ENCODE data around the gene MUC5AC. TPM values are rescaled to one million over a fixed set of nuclear protein-coding genes. Genes with fewer than 3 reads are reported as not detected.

The MUC5AC gene
- total RNA-seq, result not detected in 2 replicates

DNA sequence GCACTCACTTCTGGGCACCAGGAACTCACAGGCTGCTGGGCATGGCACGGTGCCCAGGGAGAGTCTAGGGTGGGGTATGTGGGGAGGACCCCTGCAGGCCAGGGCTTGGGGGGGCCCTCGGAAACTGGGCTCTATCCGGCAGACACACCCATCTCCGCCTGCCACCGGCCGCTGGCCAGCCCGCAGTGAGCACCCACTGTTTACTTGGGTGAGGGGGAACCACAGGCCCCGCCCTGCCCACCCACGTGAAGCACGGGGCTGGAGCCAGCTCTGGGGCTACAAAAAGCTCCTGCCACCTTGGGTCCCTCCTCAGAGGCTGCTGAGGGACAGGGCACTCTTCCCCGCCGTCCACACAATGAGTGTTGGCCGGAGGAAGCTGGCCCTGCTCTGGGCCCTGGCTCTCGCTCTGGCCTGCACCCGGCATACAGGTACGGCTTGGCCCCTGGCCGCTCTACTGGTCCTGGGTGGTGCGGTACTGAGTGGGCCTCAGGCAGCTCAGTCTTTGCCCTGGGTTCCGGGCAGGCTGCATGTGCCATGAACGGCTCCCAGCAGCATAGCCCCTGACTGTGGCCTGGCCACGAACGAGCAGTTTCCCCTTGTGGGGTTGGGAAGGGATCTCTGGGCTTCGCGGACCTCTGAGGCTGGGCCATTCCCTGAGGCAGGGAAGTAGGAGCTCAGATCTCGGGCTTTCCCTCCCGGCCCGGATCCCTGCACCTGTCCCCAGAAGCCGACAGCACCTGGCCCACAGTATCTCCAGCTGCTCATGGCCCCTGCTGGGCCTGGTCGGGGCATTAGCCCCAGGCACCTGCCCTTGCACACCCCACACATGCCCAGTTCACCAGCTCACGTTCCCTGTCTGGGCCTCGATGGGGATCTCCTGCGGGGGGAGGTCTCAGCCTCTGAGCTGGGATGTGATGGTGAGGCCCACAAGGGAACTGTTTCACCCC is at the start of gene MUC5AC:
MUC5AC (plus strand) TSS at position 309 of the 947 bp plus-strand sequence; CDS start at position 356, 47 bp downstream.
- no peak for TF ChIP-seq CTCF (conservative IDR thresholded peaks at IDR 0.05; ENCODE audit: low read depth, low read length)
- H3K4me3 ChIP-seq (ENCODE audit: low read depth, low read length), result no peak within 1 kb of the TSS
- DNase-seq (ENCODE audit: low read depth), result no peak

DNA sequence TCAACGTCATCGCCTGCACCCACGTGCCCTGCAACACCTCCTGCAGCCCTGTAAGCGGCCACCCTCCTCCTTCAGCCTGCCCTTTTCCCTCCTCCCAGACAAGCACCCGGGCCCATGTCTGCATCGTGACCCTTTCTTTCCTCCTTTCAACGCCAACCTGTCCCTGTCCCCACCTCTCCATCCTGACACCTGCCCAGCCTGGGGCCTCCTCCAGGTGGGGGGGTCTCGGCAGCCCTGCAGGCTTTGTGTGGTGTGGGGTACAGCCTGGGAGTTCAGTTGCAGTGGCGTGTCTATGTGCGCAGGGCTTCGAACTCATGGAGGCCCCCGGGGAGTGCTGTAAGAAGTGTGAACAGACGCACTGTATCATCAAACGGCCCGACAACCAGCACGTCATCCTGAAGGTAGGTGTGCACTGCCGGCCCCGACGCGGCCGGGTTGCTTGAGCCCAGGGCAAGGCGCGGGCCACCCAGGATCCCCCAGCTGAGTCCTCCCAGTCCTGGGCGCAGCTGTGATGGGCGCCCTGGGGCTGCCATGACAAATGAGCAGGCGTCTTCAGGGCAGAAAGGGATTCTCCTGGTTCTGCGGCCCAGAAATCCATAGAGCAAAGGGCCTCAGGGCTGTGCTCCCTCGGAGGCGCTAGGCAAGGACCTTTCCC is 49.4 kb upstream of the MUC5AC start:
- DNase-seq (ENCODE audit: low read depth), result no peak
- no peak overlapping the region for H3K4me3 ChIP-seq (ENCODE audit: low read depth, low read length)
- no peak for TF ChIP-seq CTCF (conservative IDR thresholded peaks at IDR 0.05; ENCODE audit: low read depth, low read length)

DNA sequence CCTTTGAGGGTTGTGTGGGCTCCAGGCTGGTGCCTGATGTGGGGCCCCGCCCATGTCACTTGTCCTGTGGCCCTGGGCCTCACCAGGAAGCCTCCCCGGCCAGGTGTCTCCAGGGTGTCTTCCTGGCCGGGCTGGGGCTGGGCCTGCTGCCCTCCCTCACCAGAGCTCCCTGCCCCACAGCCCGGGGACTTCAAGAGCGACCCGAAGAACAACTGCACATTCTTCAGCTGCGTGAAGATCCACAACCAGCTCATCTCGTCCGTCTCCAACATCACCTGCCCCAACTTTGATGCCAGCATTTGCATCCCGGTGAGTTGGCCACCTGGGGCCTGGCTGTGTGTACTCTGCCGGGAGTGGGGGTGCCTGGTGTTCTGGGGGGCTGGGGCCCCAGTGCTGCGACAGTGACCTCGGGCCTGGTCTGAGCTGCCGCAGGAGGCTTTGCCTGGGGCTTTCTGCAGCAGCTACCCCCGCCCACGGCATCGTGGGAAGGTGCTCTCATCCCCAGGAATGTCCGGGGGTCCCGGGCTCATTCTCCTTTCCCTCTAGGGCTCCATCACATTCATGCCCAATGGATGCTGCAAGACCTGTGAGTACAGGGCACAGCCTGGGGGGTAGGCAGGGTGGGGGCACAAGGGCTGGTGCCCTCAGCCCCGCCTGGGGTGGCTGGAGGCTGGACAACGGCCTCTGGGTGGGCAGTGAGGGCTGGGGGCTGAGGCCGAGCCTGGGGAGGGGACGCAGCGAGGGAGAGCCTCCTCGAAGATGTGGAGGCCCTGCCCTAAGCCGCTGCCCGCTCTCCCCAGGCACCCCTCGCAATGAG is 48.4 kb upstream of the MUC5AC start:
- no peak overlapping the region for H3K4me3 ChIP-seq (ENCODE audit: low read depth, low read length)
- no peak for DNase-seq (ENCODE audit: low read depth)
- no peak for TF ChIP-seq CTCF (conservative IDR thresholded peaks at IDR 0.05; ENCODE audit: low read depth, low read length)

DNA sequence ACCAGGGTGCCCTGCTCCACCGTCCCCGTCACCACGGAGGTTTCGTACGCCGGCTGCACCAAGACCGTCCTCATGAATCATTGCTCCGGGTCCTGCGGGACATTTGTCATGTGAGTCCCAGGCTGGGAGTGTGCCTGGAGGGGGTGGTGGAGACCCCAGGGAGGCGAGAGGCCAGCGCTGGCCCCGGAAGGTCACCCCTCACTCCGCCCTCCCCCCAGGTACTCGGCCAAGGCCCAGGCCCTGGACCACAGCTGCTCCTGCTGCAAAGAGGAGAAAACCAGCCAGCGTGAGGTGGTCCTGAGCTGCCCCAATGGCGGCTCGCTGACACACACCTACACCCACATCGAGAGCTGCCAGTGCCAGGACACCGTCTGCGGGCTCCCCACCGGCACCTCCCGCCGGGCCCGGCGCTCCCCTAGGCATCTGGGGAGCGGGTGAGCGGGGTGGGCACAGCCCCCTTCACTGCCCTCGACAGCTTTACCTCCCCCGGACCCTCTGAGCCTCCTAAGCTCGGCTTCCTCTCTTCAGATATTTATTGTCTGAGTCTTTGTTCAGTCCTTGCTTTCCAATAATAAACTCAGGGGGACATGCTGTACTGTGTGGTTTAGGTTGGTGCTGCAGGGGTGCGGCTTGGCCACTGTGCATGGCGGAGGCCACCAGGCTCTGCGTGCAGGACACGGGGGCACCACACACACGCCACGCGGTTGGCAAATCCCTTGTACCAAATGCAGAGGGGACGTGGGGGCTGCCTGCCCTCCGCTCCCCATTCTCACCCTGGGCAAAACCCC is 47.6 kb upstream of the MUC5AC start:
- no peak overlapping the region for H3K4me3 ChIP-seq (ENCODE audit: low read depth, low read length)
- no peak for DNase-seq (ENCODE audit: low read depth)
- no peak for TF ChIP-seq CTCF (conservative IDR thresholded peaks at IDR 0.05; ENCODE audit: low read depth, low read length)

GRCh38 chr11:1111545-1112212 is 46.1 kb upstream of the MUC5AC start:
- H3K4me3 ChIP-seq (ENCODE audit: low read depth, low read length), result no peak overlapping the region
- no peak for DNase-seq (ENCODE audit: low read depth)
- no peak for TF ChIP-seq CTCF (conservative IDR thresholded peaks at IDR 0.05; ENCODE audit: low read depth, low read length)
